GM19099 (cell line): Measurements from ENCODE around the gene ANKLE1.

Experiments
- POLR2A ChIP-seq: IDR thresholded peaks from 3 replicates; pipeline ENCODE4 v1.6.1; 2011; ENCODE audit warnings: low read depth; ENCODE audit not compliant: insufficient read length; ENCODE audit errors: extremely low read depth

ANKLE1 gene

GRCh38 chr19:17281391-17282304, at the start of gene ANKLE1:
ANKLE1 (plus strand) TSS chr19:17281901; CDS start chr19:17281921, 20 bp downstream.
- peak; percentile 39 for TF ChIP-seq POLR2A

- no peak for TF ChIP-seq POLR2A
Observed at GRCh38 chr19:17232258-17232657, 49.4 kb upstream of the ANKLE1 start.

- peak; percentile 10 for TF ChIP-seq POLR2A
Observed at GRCh38 chr19:17234911-17235299, 46.8 kb upstream of the ANKLE1 start.

GRCh38 chr19:17235300-17235970, 46.3 kb upstream of the ANKLE1 start:
- peak; percentile 21 for TF ChIP-seq POLR2A

GRCh38 chr19:17235971-17236777, 45.5 kb upstream of the ANKLE1 start:
- TF ChIP-seq POLR2A: no peak

GRCh38 chr19:17236811-17237543, 44.7 kb upstream of the ANKLE1 start:
- no peak for TF ChIP-seq POLR2A

GRCh38 chr19:17237747-17238706, 43.7 kb upstream of the ANKLE1 start:
- TF ChIP-seq POLR2A: no peak

- TF ChIP-seq POLR2A: no peak
Observed at GRCh38 chr19:17240062-17240752, 41.5 kb upstream of the ANKLE1 start.

GRCh38 chr19:17240826-17241399, 40.8 kb upstream of the ANKLE1 start:
- no peak for TF ChIP-seq POLR2A

GRCh38 chr19:17242431-17243208, 39.1 kb upstream of the ANKLE1 start:
- TF ChIP-seq POLR2A: no peak

- TF ChIP-seq POLR2A: no peak
Observed at GRCh38 chr19:17243211-17243829, 38.4 kb upstream of the ANKLE1 start.
